Putamen (tissue), 1 donor: Measurements from ENCODE around the gene ARHGAP11A.

Source experiments
- DNase-seq: peaks from one replicate; pipeline ENCODE4 v3.0.0-alpha.2; 2016; ENCODE audit warnings: low spot score

The ARHGAP11A gene

DNA sequence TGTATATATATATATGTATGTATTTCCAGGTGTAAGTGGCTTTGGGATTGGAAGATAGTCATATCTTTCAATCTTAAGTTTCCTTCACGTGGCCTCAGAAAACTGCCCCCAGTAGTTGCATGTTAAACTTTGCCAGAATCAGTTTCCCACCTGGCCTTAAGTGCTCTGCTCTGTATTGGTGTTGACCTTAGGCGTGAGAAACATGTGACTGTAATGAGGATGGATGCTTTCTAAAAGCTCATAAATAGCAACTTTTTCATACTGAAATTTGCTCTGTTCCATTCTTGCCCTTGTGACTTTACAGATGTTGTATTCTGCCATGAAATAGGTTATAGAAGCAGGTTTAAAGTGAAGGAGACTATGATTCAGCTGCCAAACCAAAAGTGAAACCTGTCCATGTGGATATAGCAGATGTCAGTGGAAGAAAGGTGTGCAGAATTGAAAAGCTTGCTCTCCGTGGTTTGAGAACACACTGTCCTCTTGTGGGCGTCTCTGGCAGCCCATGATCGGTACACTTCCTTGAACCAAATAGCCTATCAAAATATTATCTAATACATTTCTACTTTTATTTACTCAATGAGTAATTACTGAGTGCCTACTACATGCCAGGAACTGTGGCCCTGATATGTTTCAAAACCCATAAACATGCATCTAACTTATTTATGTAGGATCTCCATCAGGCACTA is 42.0 kb downstream of the ARHGAP11A start:
- no peak for DNase-seq

DNA sequence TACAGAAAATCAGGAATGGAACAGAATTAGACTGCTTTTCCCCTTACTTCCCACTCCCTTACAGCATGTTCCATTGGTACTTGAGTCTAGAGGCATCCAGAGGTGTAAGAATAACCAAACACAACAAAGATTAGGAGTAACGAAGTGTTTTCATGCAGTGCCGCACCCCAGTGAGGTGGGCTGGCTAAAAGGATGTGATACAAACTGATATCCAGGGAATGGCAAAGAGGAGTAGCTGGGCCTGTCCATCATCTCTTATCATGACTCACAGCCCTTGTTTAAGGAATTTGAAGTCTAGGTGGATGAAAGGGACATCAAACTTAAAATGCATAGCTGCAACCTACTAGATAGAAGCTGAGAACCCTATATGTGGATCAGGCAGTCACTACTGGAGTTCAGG is 42.6 kb downstream of the ARHGAP11A start:
- no peak for DNase-seq

- DNase-seq, result no peak
These were observed 44.2 kb downstream of the ARHGAP11A start for GRCh38 chr15:32659340-32660155.

DNA sequence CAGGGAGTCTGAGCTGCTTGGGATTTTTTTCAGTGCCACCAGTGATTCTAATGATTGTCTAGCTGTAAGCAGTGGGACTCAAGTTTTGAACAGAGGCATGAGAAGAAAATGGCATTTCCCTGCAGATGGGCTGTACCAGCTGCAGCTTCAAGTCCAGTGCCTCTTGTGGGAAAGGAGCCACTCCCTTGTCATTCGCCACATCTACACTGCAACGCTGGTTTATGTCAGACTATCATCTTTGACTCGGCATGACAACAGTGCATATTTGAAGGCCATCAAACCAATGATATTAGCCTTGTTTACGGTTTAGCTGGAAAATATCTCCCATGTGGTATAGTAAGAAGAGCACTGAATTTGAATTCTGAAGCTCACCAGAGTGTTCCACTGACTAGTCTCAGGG is 48.4 kb downstream of the ARHGAP11A start:
- DNase-seq, result no peak

- no peak for DNase-seq
These were observed 49.5 kb downstream of the ARHGAP11A start for GRCh38 chr15:32664796-32665195.

- no peak for DNase-seq
These were observed 52.0 kb downstream of the ARHGAP11A start for GRCh38 chr15:32667321-32667720.

DNA sequence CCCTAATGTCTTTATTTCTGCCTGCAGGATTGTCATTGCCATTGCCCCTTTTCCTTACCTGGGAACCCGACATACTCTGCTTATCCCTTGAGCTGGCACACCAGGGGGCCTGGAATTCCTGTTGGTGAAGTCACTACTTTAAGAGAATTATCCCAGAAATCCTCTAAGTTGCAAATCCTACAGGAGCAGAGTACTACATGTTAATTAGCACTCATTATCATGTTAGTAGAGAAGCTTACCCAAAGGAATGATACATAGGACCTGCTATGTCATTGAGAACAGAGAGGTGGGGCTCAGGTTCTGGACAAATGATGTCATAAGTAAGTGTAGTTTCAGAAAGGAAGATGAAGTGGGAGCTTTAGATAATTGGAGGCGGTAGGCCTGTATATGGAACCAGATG is 53.6 kb downstream of the ARHGAP11A start:
- no peak for DNase-seq

GRCh38 chr15:32669896-32670611 is 54.8 kb downstream of the ARHGAP11A start:
- peak; percentile 91 for DNase-seq

DNA sequence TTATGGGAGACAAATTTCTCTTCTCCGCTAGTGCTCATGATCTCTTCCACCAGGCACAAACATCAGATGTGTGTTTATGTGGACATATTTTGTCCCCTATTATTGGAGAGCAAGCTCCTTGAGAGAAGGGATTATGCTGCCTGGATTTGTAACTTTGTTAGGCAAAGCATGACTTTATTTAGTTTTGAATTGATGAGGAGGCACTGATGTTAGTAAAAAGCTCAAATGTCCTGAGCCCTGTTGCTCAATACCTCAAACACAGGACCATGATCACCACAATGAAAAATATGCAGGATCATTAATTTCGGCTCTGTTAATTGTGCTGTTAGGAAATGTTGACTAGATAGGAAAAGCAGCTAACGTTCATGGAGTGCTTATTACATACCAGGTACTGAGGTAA is 55.3 kb downstream of the ARHGAP11A start:
- no peak for DNase-seq

GRCh38 chr15:32671339-32672325 is 56.3 kb downstream of the ARHGAP11A start:
- peak; percentile 71 for DNase-seq

- no peak for DNase-seq
These were observed 59.4 kb downstream of the ARHGAP11A start for GRCh38 chr15:32674681-32675080.

- DNase-seq, result no peak
These were observed 60.2 kb downstream of the ARHGAP11A start for GRCh38 chr15:32675466-32675865.

DNA sequence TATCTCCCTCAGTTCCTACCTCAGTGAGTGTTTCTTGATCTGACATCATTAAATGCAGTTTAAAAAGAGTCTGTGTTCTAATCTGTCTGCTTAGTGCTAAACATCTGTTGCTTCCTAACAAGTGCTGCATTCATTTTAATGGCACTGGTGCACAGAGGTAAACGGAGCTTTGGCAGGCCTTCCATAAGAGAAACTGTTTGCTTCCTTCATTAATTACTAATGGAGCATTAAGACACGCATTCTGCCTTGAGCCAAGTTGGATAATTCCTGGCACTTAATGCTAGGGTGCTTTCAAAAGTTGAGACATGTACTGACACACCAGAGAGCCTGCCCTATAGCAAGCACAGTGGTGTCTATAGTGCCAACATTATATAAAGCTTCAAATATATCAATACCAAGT is 60.9 kb downstream of the ARHGAP11A start:
- DNase-seq, result no peak

DNA sequence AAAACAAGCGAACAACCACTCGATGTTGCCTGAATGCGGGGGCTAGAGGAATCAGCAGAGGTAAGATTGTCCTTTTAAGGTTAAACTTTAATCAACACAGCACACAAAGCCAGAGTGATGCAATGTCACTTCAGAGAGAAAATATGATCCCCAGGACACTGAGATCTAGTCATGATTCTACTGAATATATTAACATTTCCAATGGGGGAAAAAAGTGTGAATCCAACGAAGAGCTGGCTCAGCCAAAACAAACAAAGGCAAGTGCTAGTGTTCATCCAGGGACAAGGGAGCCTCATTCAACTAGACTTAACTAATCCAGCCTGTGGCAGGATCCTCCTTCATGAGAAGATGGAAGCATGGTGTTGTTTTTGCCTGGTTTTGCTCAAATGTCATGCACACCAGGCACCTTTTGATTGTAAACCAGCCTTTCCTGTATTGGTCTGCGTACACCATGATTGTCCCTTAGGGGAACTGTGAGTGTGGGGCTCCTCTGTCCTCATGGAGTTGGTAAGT is 62.0 kb downstream of the ARHGAP11A start:
- DNase-seq, result no peak

DNA sequence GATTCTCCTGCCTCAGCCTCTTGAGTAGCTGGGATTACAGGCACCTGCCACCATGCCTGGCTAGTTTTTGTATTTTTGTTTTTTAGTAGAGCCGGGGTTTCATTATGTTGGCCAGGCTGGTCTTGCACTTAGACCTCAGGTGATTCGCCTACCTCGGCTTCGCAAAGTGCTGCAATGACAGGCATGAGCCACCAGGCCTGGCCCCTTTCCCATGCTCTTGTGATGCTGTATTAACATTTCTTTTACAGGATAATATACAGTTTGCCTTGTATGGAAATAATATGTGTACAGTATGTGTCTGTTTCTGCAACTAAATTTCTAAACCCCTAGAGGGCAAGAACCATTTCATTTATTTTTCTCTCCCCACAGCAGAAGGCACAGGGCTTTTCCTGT is 64.0 kb downstream of the ARHGAP11A start:
- no peak for DNase-seq

- no peak for DNase-seq
These were observed 67.3 kb downstream of the ARHGAP11A start for GRCh38 chr15:32682569-32682968.

DNA sequence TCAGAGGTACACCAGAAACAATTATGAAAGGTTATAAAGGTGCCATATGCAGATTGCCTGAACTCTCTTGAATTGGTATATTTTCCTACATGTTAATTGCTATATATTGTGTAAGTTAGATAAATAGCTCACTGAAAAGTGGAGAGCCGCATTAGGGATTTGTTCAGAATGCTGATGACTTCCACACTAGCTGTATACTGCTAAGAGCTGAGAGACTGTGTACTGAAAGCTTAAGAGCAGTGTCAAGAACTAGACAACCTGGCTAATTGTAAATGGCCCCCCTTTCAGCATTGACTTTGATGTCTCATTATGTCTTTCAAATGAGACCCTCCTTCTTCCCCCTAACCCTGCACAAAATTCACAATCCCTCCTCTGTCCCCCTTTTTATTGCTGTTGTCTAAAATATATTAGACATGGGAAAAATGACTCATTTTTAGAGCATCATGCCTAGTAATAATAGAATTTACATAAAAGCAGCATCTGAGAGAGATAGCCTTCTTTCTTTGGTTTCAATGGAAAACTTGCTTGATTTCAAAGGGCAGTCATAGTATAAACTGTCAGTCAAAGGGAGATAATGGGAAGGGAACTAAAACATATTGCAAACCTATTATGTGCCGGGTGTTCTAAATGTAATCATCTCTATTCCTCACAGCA is 67.8 kb downstream of the ARHGAP11A start:
- DNase-seq, result no peak

DNA sequence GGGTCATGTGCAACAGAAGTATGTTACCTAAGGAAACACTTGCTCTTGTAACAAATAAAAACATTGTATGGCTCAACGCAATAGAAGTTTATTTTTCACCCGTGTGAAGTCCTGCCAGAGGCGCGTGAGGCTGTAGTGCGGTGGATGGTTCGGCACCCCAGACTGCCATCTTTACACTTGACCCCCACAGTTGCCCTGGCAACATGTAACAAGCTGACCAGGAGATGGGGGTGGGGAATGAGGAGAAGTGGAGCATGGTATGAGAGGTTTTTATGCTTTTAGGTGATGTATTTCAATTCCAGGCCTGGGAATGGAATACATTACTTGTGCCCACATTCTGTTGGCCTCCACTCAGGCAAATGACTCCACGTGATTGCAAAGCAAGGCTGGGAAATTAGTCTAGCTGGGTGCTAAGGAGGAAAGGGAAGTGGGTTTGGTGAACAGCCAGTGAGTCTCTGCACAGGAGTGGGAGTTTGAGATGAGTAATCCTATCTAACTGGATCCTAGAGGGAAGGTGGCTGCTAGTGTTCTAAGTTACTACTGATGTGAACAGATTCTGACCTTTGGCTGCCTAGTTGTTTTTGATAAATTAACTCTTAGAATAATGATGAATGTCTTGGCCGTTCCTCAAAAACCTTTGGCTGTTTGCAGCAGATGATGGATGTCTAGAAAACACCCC is 68.7 kb downstream of the ARHGAP11A start:
- DNase-seq, result peak; percentile 54

DNA sequence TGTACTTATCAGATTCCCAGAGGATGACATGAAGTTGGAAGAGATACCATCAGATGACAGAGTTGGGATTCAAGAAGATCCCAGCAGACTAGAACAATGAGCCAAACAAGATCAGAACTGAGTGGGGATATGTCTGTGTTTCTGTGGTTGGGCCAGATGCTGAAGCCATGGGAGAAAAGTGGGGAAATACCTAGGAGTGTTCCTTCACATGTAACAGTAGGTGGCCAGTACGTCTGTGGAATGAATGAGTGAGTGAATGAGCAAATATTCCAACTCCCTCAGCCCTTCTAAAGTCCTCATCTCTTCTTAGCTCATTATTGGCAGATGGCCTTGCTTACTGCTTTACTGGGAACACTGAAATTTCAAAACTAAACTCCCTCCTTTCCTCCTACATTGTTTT is 70.3 kb downstream of the ARHGAP11A start:
- DNase-seq, result no peak

DNA sequence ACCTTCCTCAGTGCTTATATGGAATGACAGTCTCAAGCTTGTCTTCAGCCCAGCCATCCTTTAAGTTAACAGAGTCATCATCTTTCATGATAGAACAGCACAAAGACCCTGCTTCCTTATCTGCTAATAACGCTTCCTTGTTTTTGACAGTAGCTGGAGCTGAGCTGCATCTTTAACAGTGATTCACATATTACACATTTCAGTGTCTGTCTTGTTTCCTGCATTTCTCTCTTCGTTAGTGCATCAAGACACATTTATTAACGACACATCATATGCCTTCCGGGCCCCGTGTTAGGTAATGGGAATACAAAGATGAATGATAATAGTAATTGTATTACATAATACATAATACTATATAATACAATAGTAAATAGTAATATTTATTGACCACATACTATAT is 72.3 kb downstream of the ARHGAP11A start:
- DNase-seq, result no peak
